GM12878 (cell line): ENCODE results near the gene MYH7B. TPM values are rescaled to one million over a fixed set of nuclear protein-coding genes. Genes with fewer than 3 reads are reported as not detected.

Experiments
- ATAC-seq: fragments of 200-7000 bp; cut with Tn5 transposase; 3 replicates; pipeline ENCODE4 v1.9.1; 2020; ENCODE audit warnings: mild to moderate bottlenecking, moderate library complexity
- BruUV-seq: library from RNA; stranded (reverse); fragments of 400-500 nt; replicated peaks from 2 replicates; lab custom pipeline; 2021; lab: Mats Ljungman, UMichigan
- CTCF ChIA-PET: fragments of 300-600 bp; sonication (Branson Sonifier 250); formaldehyde crosslinking; extraction: SDS; loops from one replicate; lab custom pipeline; 2021; ENCODE audit warnings: inconsistent platforms; lab: Yijun Ruan, JAX
- POLR2A ChIA-PET: fragments of 350-600 bp; formaldehyde crosslinking; extraction: SDS; loops from one replicate; lab custom pipeline; 2021; ENCODE audit warnings: inconsistent platforms; lab: Charles Lee
- RAD21 ChIA-PET: fragments of 300-600 bp; sonication (Branson Sonifier 250); formaldehyde crosslinking; loops from one replicate; lab custom pipeline; 2023; ENCODE audit warnings: antibody characterized with exemption; ENCODE audit not compliant: unreplicated experiment; lab: Charles Lee
- SMC1A ChIA-PET: fragments of 300-600 bp; sonication (Branson Sonifier 250); formaldehyde crosslinking; loops from one replicate; lab custom pipeline; 2023; ENCODE audit not compliant: unreplicated experiment, uncharacterized antibody; lab: Charles Lee
- DNase-seq: peaks from one replicate; pipeline ENCODE4 v3.0.0-alpha.2; 2011; ENCODE audit warnings: low read depth, low spot score
- FAIRE-seq: peaks from 3 replicates; lab custom pipeline; 2011; peaks lifted over from hg19 to GRCh38; lab: Jason Lieb, UNC
- H2AFZ ChIP-seq: 2 replicates; pipeline ENCODE4 v1.6.0; 2011; ENCODE audit warnings: low read depth, low read length, control low read depth; ENCODE audit not compliant: control insufficient read depth
- H3K27ac ChIP-seq: 2 replicates; pipeline ENCODE4 v1.5.1; 2011; ENCODE audit warnings: control low read depth; ENCODE audit not compliant: control insufficient read depth, insufficient read depth
- H3K27me3 ChIP-seq, 2 experiments: replicated peaks in 1 of 2; 2 replicates each; pipeline versions ENCODE4 v1.6.0 to v1.6.1; 2011; ENCODE audit warnings: low read length in 1 of 2; ENCODE audit not compliant: control insufficient read depth in 2 of 2, insufficient read depth in 2 of 2
- H3K36me3 ChIP-seq, 2 experiments: 2 replicates each; pipeline ENCODE4 v1.5.1; 2011; ENCODE audit warnings: low read length in 1 of 2; ENCODE audit not compliant: control insufficient read depth in 2 of 2, insufficient read depth in 2 of 2
- H3K4me1 ChIP-seq: 2 replicates; pipeline ENCODE4 v1.6.1; 2011; ENCODE audit warnings: mild to moderate bottlenecking, low read length, moderate library complexity, mixed read lengths; ENCODE audit not compliant: control insufficient read depth, insufficient read depth
- H3K4me2 ChIP-seq: 2 replicates; pipeline ENCODE4 v1.6.0; 2011; ENCODE audit warnings: control low read depth; ENCODE audit not compliant: control insufficient read depth, insufficient read depth
- H3K4me3 ChIP-seq: fragments of 200-600 bp; sonication (generic); 2 replicates; pipeline ENCODE4 v1.5.1; 2016
- H3K79me2 ChIP-seq: 2 replicates; pipeline ENCODE4 v1.6.0; 2011; ENCODE audit warnings: low read length; ENCODE audit not compliant: control insufficient read depth, insufficient read depth
- H3K9ac ChIP-seq: 2 replicates; pipeline ENCODE4 v1.8.0; 2011; ENCODE audit warnings: low read length, control low read depth, mixed read lengths; ENCODE audit not compliant: control insufficient read depth, insufficient read depth
- H3K9me3 ChIP-seq: replicated peaks from 3 replicates; pipeline ENCODE4 v1.5.1; 2011; ENCODE audit warnings: mild to moderate bottlenecking, low read length; ENCODE audit not compliant: control insufficient read depth, insufficient read depth
- H4K20me1 ChIP-seq: 2 replicates; pipeline ENCODE4 v1.6.0; 2011; ENCODE audit not compliant: control insufficient read depth, insufficient read depth
- ASH2L ChIP-seq: fragments of 300-600, 200-600 bp; sonication (generic); IDR thresholded peaks from 2 replicates; pipeline ENCODE4 v1.6.1; 2017; ENCODE audit warnings: low read depth, mild to moderate bottlenecking, borderline replicate concordance
- IKZF1 ChIP-seq: fragments of 450-650 bp; conservative IDR thresholded peaks from 2 replicates; pipeline ENCODE4 v1.6.1; 2017; ENCODE audit warnings: antibody characterized with exemption, mild to moderate bottlenecking
- MXI1 ChIP-seq: fragments of 150-350 bp; IDR thresholded peaks from 2 replicates; pipeline ENCODE4 v1.6.1; 2011; ENCODE audit warnings: low read depth, mild to moderate bottlenecking, inconsistent platforms, low read length, improper control_type of control experiment
- NBN ChIP-seq: fragments of 450-650 bp; IDR thresholded peaks from 2 replicates; pipeline ENCODE4 v1.6.1; 2016
- NR2C2 ChIP-seq: IDR thresholded peaks from 2 replicates; pipeline ENCODE4 v1.6.1; 2011; ENCODE audit warnings: borderline replicate concordance, low read depth; ENCODE audit not compliant: control insufficient read depth, insufficient read length
- POLR2AphosphoS2 ChIP-seq: IDR thresholded peaks from 2 replicates; pipeline ENCODE4 v1.6.1; 2011; ENCODE audit warnings: low read depth, mild to moderate bottlenecking, low read length, improper control_type of control experiment, moderate library complexity
- STAT3 ChIP-seq: IDR thresholded peaks from 2 replicates; pipeline ENCODE4 v1.6.1; 2011; ENCODE audit warnings: low read depth, low read length, improper control_type of control experiment
- SUZ12 ChIP-seq: fragments of 200-600 bp; sonication (generic); IDR thresholded peaks from one replicate; pipeline ENCODE4 v1.6.1; 2018; ENCODE audit warnings: antibody characterized with exemption, mild to moderate bottlenecking; ENCODE audit not compliant: unreplicated experiment
- WGBS: methylation state at CpG from one replicate; pipeline ENCODE4 v1.1.6; 2016; ENCODE audit warnings: low lambda C conversion rate; ENCODE audit not compliant: insufficient replicate concordance, insufficient coverage; ENCODE audit errors: missing lambda C conversion rate; 5-methylcytosine and 5-hydroxymethylcytosine counted together
- in situ Hi-C: fragments of 300-500 bp; cut with MboI; formaldehyde crosslinking; loops from 9 replicates; pipeline ENCODE4 v1.14.3; 2018; ENCODE audit warnings: mixed read lengths
- intact Hi-C: fragments of 100-400 bp; cut with micrococcal nuclease; formaldehyde crosslinking; loops from one replicate; pipeline ENCODE4 v1.14.2; 2022; ENCODE audit not compliant: unreplicated experiment
- polyA plus RNA-seq, 11 experiments: library from polyadenylated mRNA; depleted of rRNA in 4 of 11; unstranded in 6 of 11; stranded (reverse) in 5 of 11; fragments of >200 nt; fragmentation: Nextera tagmentation in 4 of 11; fragmentation: Illumina TruSeq in 1 of 11; extraction: Ambion mirVana in 4 of 11; extraction: Trizol in 1 of 11; gene quantifications; 1 replicate in 1 of 11; 2 replicates in 10 of 11; pipeline versions ENCODE4 v1.2.1 to v1.2.3, GENCODE V29; 2011 to 2016; ENCODE audit warnings: inconsistent platforms in 2 of 11, missing spikeins in 2 of 11, low read depth in 1 of 11
- total RNA-seq, 4 experiments: library from RNA; depleted of rRNA in 3 of 4; stranded (reverse); fragments of >200 nt in 3 of 4; fragmentation: Illumina TruSeq in 1 of 4; extraction: Trizol in 1 of 4; gene quantifications; 2 replicates each; pipeline versions ENCODE4 v1.2.1 to v1.2.3, GENCODE V29; 2013 to 2021
- TF ChIP-seq, protein P1 (sequence below): fragments of 450-650 bp; formaldehyde crosslinking; IDR thresholded peaks from 2 replicates; pipeline ENCODE4 v1.5.0; 2022; ENCODE audit warnings: mild to moderate bottlenecking, missing genetic modification characterization
- TF ChIP-seq, protein P2 (sequence below): fragments of 450-650 bp; IDR thresholded peaks from 2 replicates; pipeline ENCODE4 v1.6.1; 2018; ENCODE audit warnings: borderline replicate concordance, mild to moderate bottlenecking; ENCODE audit not compliant: partially characterized antibody
- TF ChIP-seq, protein P3 (sequence below): IDR thresholded peaks from 2 replicates; pipeline ENCODE4 v1.6.1; 2012; ENCODE audit warnings: mild to moderate bottlenecking, low read depth, low read length

MYH7B gene
- total and polyA plus RNA-seq, 10 of the 15 experiments (the other 5 are each of a cell fraction or from before 2014, with no cell fraction given), result 0.01 to 0.40 (median 0.20) TPM; not detected in 3

DNA sequence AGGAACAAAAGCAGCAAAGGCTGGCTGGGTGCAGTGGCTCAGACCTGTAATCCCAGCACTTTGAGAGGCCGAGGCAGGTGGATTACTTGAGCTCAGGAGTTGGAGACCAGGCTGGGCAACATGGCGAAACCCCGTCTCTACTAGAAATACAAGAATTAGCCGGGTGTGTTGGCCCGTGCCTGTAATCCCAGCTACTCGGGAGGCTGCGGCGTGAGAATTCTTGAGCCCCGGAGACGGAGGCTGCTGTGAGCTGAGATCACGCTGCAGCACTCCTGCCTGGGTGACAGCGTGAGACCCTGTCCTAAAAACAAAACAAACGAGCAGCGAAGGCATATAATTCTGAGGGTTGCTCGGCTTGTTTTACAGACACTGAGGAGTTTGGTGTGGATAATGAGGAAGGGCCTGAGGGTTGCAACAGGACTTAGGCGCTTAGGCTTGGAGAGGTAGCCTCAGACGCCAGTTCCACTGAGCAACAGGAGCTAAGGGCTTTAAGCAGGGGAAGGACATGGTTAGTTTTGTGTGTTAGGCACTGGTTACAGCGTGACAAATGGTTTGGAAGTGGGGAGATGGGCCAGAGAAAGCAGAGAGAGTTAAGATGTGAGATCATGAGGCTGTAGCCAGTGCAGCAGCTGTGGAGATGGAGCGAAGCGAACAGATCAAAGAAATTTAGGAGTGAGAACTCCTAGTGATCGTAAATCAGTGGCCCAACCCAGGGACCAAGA, 1.2 kb downstream of the MYH7B start (continued):
- TF ChIP-seq, protein P1, sequence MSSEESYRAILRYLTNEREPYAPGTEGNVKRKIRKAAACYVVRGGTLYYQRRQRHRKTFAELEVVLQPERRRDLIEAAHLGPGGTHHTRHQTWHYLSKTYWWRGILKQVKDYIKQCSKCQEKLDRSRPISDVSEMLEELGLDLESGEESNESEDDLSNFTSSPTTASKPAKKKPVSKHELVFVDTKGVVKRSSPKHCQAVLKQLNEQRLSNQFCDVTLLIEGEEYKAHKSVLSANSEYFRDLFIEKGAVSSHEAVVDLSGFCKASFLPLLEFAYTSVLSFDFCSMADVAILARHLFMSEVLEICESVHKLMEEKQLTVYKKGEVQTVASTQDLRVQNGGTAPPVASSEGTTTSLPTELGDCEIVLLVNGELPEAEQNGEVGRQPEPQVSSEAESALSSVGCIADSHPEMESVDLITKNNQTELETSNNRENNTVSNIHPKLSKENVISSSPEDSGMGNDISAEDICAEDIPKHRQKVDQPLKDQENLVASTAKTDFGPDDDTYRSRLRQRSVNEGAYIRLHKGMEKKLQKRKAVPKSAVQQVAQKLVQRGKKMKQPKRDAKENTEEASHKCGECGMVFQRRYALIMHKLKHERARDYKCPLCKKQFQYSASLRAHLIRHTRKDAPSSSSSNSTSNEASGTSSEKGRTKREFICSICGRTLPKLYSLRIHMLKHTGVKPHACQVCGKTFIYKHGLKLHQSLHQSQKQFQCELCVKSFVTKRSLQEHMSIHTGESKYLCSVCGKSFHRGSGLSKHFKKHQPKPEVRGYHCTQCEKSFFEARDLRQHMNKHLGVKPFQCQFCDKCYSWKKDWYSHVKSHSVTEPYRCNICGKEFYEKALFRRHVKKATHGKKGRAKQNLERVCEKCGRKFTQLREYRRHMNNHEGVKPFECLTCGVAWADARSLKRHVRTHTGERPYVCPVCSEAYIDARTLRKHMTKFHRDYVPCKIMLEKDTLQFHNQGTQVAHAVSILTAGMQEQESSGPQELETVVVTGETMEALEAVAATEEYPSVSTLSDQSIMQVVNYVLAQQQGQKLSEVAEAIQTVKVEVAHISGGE (CRISPR knock-in tag), result no peak
- TF ChIP-seq IKZF1, result no peak
- TF ChIP-seq SUZ12, result no peak
- no peak for TF ChIP-seq MXI1
- no peak for TF ChIP-seq NBN
- TF ChIP-seq STAT3, result no peak

DNA sequence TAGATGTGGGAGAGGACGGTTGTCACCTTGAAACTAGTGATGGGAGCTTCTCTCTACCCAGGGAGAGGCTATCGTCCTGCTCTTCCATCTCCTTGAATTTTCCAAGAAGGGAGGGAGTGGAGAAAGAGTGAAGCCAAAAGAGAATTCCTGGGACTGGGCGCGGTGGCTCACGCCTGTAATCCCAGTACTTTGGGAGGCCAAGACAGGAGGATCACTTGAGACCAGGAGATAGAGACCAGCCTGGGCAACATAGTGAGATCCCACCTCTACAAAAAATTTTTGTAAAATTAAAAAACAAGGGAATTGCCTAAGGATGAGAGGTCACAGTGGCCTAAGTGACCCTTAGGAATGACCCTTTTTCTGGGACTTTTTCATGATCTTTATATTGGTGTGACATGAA, 8.8 kb downstream of the MYH7B start:
- 56% methylated on average over 5 of the region's 5 CpGs for WGBS
- TF ChIP-seq ASH2L (no peak), POLR2AphosphoS2 (no peak), NR2C2 (no peak)
- TF ChIP-seq, protein P2, sequence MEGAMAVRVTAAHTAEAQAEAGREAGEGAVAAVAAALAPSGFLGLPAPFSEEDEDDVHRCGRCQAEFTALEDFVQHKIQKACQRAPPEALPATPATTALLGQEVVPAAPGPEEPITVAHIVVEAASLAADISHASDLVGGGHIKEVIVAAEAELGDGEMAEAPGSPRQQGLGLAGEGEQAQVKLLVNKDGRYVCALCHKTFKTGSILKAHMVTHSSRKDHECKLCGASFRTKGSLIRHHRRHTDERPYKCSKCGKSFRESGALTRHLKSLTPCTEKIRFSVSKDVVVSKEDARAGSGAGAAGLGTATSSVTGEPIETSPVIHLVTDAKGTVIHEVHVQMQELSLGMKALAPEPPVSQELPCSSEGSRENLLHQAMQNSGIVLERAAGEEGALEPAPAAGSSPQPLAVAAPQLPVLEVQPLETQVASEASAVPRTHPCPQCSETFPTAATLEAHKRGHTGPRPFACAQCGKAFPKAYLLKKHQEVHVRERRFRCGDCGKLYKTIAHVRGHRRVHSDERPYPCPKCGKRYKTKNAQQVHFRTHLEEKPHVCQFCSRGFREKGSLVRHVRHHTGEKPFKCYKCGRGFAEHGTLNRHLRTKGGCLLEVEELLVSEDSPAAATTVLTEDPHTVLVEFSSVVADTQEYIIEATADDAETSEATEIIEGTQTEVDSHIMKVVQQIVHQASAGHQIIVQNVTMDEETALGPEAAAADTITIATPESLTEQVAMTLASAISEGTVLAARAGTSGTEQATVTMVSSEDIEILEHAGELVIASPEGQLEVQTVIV, result no peak
- TF ChIP-seq, protein P3, sequence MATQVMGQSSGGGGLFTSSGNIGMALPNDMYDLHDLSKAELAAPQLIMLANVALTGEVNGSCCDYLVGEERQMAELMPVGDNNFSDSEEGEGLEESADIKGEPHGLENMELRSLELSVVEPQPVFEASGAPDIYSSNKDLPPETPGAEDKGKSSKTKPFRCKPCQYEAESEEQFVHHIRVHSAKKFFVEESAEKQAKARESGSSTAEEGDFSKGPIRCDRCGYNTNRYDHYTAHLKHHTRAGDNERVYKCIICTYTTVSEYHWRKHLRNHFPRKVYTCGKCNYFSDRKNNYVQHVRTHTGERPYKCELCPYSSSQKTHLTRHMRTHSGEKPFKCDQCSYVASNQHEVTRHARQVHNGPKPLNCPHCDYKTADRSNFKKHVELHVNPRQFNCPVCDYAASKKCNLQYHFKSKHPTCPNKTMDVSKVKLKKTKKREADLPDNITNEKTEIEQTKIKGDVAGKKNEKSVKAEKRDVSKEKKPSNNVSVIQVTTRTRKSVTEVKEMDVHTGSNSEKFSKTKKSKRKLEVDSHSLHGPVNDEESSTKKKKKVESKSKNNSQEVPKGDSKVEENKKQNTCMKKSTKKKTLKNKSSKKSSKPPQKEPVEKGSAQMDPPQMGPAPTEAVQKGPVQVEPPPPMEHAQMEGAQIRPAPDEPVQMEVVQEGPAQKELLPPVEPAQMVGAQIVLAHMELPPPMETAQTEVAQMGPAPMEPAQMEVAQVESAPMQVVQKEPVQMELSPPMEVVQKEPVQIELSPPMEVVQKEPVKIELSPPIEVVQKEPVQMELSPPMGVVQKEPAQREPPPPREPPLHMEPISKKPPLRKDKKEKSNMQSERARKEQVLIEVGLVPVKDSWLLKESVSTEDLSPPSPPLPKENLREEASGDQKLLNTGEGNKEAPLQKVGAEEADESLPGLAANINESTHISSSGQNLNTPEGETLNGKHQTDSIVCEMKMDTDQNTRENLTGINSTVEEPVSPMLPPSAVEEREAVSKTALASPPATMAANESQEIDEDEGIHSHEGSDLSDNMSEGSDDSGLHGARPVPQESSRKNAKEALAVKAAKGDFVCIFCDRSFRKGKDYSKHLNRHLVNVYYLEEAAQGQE, result no peak

More for the DNA sequence above, 8.8 kb downstream of the MYH7B start:
- ChIA-PET RAD21 (interaction anchor here (1.0 kb wide), 1 partner anchor 132 kb away, joined by 3 read pairs; no protein-coding TSS in a partner anchor), CTCF (interaction anchor here (1.0 kb wide), 1 partner anchor 92 kb away, joined by 4 read pairs; the partner anchor contains the start of gene GGT7), POLR2A (no interaction called here), SMC1A (no interaction called here)
- FAIRE-seq (no peak), DNase-seq (no peak), ATAC-seq (no peak)
- Histone ChIP-seq H3K4me2 (no peak overlapping the region), H3K79me2 (no peaks in the 10 kb centered on the region), H3K4me1 (no peaks in the 10 kb centered on the region), H3K4me3 (no peak overlapping the region), H2AFZ (no peak overlapping the region), H3K36me3 (no peaks in the 10 kb centered on the region), H3K9ac (no peak overlapping the region), H3K27me3 (no peaks in the 10 kb centered on the region), H3K27ac (no peak overlapping the region), H3K9me3 (no peaks in the 10 kb centered on the region), H4K20me1 (no peaks in the 10 kb centered on the region)
- no TSS peak for BruUV-seq
- intact Hi-C loops (no loop called here), in situ Hi-C loops (no loop called here)
